WTC11 (cell line): ENCODE data around the gene NAA60. TPM values are rescaled to one million over a fixed set of nuclear protein-coding genes. Genes with fewer than 3 reads are reported as not detected.

ENCODE experiments used
- ATAC-seq: fragments of 200-7000 bp; cut with Tn5 transposase; 2 replicates; pipeline ENCODE4 v1.10.0; 2021; ENCODE audit warnings: mild to moderate bottlenecking, moderate library complexity
- CTCF ChIA-PET: fragments of 300-600 bp; sonication (Branson Sonifier 250); formaldehyde crosslinking; loops from one replicate; lab custom pipeline; 2021; ENCODE audit warnings: antibody characterized with exemption; lab: Charles Lee
- POLR2A ChIA-PET: fragments of 350-600 bp; sonication (Branson Sonifier 250); formaldehyde crosslinking; loops from one replicate; lab custom pipeline; 2021; ENCODE audit warnings: antibody characterized with exemption; lab: Charles Lee
- DNase-seq: peaks from one replicate; pipeline ENCODE4 v3.0.0; 2021; ENCODE audit warnings: low spot score
- H3K27ac Mint-ChIP-seq: 2 replicates; pipeline ENCODE4 v1.8.0; 2021; ENCODE audit warnings: mixed read lengths
- H3K27me3 Mint-ChIP-seq: 2 replicates; pipeline ENCODE4 v1.8.0; 2021; ENCODE audit warnings: low read depth, mild to moderate bottlenecking, moderate library complexity, mixed read lengths
- H3K36me3 Mint-ChIP-seq: 2 replicates; pipeline ENCODE4 v1.8.0; 2021; ENCODE audit warnings: mixed read lengths
- H3K4me1 Mint-ChIP-seq: 2 replicates; pipeline ENCODE4 v1.8.0; 2022; ENCODE audit warnings: mixed read lengths
- H3K4me3 Mint-ChIP-seq: 2 replicates; pipeline ENCODE4 v1.8.0; 2021; ENCODE audit warnings: mild to moderate bottlenecking, moderate library complexity, mixed read lengths
- H3K9me3 Mint-ChIP-seq: 2 replicates; pipeline ENCODE4 v1.8.0; 2021; ENCODE audit warnings: mixed read lengths
- GRHL2 ChIP-seq: fragments of 250-450 bp; sonication (Bioruptor Pico); IDR thresholded peaks from 2 replicates; pipeline ENCODE4 v1.8.0; 2022; ENCODE audit warnings: mild to moderate bottlenecking, moderate library complexity; ENCODE audit not compliant: insufficient replicate concordance, severe bottlenecking
- NFYB ChIP-seq: sonication (generic); formaldehyde crosslinking; conservative IDR thresholded peaks from 2 replicates; pipeline ENCODE4 v1.8.0; 2022; ENCODE audit warnings: low read depth, missing genetic modification reagents
- OVOL2 ChIP-seq: fragments of 250-450 bp; sonication (Bioruptor Pico); IDR thresholded peaks from 2 replicates; pipeline ENCODE4 v1.9.0; 2021; ENCODE audit warnings: mild to moderate bottlenecking, borderline replicate concordance
- ZNF416 ChIP-seq: fragments of 250-450 bp; sonication (Bioruptor Pico); IDR thresholded peaks from 2 replicates; pipeline ENCODE4 v1.9.0; 2021; ENCODE audit warnings: mild to moderate bottlenecking, inconsistent platforms
- total RNA-seq: library from RNA; stranded (reverse); gene quantifications from 3 replicates; pipeline ENCODE4 v1.2.3, GENCODE V29; 2021
- TF ChIP-seq, protein P1 (sequence below): sonication (generic); formaldehyde crosslinking; IDR thresholded peaks from 2 replicates; pipeline ENCODE4 v1.8.0; 2023; ENCODE audit warnings: missing genetic modification reagents, mild to moderate bottlenecking, borderline replicate concordance
- TF ChIP-seq, protein P2 (sequence below): sonication (generic); formaldehyde crosslinking; IDR thresholded peaks from 2 replicates; pipeline ENCODE4 v1.8.1; 2023; ENCODE audit warnings: mild to moderate bottlenecking, missing genetic modification reagents, borderline replicate concordance
- TF ChIP-seq, protein P3 (sequence below): fragments of 250-450 bp; sonication (Bioruptor Pico); IDR thresholded peaks from 2 replicates; pipeline ENCODE4 v1.9.0; 2021; ENCODE audit warnings: mild to moderate bottlenecking
- TF ChIP-seq, protein P4 (sequence below): sonication (generic); formaldehyde crosslinking; IDR thresholded peaks from 2 replicates; pipeline ENCODE4 v1.8.1; 2023; ENCODE audit warnings: mild to moderate bottlenecking, missing genetic modification reagents, moderate library complexity

Gene NAA60
- total RNA-seq, 1 experiment from 2014 or later: 50.3 TPM

DNA sequence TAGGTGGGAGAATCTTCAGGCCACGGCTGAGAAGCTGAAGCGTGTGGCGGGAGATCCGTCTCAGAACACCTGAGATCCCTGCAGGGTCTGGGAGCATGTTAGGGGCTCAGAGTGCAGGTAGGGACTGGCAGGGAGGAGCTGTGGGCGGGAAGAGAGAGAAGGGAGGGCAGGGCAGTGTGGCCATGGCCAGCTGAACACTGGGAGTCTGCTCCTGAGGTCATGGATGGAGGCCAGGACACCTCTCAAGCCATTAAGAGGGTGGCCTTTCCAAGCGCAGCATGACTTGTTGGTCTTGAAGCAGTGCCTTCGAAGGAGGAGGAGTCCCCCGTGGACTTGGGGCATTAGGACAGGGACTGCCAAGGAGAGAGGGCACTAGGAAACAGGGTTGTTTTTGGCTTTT is 23.7 kb downstream of the NAA60 start (continued):
- TF ChIP-seq, protein P1, sequence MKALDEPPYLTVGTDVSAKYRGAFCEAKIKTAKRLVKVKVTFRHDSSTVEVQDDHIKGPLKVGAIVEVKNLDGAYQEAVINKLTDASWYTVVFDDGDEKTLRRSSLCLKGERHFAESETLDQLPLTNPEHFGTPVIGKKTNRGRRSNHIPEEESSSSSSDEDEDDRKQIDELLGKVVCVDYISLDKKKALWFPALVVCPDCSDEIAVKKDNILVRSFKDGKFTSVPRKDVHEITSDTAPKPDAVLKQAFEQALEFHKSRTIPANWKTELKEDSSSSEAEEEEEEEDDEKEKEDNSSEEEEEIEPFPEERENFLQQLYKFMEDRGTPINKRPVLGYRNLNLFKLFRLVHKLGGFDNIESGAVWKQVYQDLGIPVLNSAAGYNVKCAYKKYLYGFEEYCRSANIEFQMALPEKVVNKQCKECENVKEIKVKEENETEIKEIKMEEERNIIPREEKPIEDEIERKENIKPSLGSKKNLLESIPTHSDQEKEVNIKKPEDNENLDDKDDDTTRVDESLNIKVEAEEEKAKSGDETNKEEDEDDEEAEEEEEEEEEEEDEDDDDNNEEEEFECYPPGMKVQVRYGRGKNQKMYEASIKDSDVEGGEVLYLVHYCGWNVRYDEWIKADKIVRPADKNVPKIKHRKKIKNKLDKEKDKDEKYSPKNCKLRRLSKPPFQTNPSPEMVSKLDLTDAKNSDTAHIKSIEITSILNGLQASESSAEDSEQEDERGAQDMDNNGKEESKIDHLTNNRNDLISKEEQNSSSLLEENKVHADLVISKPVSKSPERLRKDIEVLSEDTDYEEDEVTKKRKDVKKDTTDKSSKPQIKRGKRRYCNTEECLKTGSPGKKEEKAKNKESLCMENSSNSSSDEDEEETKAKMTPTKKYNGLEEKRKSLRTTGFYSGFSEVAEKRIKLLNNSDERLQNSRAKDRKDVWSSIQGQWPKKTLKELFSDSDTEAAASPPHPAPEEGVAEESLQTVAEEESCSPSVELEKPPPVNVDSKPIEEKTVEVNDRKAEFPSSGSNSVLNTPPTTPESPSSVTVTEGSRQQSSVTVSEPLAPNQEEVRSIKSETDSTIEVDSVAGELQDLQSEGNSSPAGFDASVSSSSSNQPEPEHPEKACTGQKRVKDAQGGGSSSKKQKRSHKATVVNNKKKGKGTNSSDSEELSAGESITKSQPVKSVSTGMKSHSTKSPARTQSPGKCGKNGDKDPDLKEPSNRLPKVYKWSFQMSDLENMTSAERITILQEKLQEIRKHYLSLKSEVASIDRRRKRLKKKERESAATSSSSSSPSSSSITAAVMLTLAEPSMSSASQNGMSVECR (CRISPR knock-in tag): no peak

DNA sequence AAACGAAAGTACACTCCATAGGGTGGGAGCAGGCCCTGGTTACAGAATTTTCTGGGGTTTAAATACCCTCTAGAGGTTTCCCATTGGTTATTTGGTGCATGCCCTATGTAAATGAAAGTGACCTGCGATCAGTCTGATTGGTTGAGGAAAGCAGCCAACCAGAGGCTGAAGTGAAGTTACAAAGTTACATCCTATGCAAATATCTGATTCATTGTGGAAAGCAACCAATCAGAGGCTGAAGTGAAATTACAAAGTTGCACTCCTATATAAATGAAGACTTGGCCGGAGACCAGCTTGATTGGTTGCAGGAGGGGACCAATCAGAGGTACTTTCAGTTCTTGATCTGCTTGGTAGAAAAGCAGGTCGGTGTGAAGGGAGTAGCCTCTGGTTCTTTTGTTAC is 24.4 kb downstream of the NAA60 start:
- POLR2A ChIA-PET: no interaction called here
- CTCF ChIA-PET: no interaction called here
- Mint-ChIP-seq H3K27ac (peak overlapping the region; percentile 54), H3K4me3 (no peak overlapping the region), H3K9me3 (no peaks in the 10 kb centered on the region), H3K4me1 (peaks cover 54% of the 10 kb centered on the region), H3K36me3 (peaks cover 13% of the 10 kb centered on the region; the same call in 1 of the 2 replicates), H3K27me3 (no peaks in the 10 kb centered on the region)
- DNase-seq: no peak
- ATAC-seq: no peak
- TF ChIP-seq NFYB (CRISPR knock-in tag) (0 out of 2 replicates have a peak, but pooled peaks have one; percentile 11), ZNF416 (CRISPR knock-in tag) (no peak), OVOL2 (CRISPR knock-in tag) (no peak), GRHL2 (CRISPR knock-in tag) (no peak)
- TF ChIP-seq, protein P2, sequence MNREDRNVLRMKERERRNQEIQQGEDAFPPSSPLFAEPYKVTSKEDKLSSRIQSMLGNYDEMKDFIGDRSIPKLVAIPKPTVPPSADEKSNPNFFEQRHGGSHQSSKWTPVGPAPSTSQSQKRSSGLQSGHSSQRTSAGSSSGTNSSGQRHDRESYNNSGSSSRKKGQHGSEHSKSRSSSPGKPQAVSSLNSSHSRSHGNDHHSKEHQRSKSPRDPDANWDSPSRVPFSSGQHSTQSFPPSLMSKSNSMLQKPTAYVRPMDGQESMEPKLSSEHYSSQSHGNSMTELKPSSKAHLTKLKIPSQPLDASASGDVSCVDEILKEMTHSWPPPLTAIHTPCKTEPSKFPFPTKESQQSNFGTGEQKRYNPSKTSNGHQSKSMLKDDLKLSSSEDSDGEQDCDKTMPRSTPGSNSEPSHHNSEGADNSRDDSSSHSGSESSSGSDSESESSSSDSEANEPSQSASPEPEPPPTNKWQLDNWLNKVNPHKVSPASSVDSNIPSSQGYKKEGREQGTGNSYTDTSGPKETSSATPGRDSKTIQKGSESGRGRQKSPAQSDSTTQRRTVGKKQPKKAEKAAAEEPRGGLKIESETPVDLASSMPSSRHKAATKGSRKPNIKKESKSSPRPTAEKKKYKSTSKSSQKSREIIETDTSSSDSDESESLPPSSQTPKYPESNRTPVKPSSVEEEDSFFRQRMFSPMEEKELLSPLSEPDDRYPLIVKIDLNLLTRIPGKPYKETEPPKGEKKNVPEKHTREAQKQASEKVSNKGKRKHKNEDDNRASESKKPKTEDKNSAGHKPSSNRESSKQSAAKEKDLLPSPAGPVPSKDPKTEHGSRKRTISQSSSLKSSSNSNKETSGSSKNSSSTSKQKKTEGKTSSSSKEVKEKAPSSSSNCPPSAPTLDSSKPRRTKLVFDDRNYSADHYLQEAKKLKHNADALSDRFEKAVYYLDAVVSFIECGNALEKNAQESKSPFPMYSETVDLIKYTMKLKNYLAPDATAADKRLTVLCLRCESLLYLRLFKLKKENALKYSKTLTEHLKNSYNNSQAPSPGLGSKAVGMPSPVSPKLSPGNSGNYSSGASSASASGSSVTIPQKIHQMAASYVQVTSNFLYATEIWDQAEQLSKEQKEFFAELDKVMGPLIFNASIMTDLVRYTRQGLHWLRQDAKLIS (CRISPR knock-in tag): no peak
- TF ChIP-seq, protein P3, sequence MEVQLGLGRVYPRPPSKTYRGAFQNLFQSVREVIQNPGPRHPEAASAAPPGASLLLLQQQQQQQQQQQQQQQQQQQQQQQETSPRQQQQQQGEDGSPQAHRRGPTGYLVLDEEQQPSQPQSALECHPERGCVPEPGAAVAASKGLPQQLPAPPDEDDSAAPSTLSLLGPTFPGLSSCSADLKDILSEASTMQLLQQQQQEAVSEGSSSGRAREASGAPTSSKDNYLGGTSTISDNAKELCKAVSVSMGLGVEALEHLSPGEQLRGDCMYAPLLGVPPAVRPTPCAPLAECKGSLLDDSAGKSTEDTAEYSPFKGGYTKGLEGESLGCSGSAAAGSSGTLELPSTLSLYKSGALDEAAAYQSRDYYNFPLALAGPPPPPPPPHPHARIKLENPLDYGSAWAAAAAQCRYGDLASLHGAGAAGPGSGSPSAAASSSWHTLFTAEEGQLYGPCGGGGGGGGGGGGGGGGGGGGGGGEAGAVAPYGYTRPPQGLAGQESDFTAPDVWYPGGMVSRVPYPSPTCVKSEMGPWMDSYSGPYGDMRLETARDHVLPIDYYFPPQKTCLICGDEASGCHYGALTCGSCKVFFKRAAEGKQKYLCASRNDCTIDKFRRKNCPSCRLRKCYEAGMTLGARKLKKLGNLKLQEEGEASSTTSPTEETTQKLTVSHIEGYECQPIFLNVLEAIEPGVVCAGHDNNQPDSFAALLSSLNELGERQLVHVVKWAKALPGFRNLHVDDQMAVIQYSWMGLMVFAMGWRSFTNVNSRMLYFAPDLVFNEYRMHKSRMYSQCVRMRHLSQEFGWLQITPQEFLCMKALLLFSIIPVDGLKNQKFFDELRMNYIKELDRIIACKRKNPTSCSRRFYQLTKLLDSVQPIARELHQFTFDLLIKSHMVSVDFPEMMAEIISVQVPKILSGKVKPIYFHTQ (CRISPR knock-in tag): no peak

DNA sequence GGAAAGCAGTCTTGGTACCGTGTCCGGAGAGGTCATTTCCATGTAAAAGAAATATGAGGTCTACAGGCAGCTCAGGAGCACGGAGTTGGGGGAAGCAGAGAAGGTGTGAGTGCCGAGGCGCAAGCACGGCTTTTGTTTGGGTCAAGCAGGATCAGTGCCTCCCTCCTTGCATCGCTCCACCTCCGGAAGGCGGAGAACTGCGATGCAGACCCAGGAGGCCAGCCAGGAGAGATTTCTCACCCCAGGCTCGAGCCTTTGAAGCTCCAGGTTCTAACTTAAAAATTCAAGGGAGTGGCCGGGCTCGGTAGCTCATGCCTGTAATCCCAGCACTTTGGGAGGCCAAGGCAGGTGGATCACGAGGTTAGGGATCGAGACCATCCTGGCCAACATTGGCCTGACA is 25.0 kb downstream of the NAA60 start:
- TF ChIP-seq, protein P4, sequence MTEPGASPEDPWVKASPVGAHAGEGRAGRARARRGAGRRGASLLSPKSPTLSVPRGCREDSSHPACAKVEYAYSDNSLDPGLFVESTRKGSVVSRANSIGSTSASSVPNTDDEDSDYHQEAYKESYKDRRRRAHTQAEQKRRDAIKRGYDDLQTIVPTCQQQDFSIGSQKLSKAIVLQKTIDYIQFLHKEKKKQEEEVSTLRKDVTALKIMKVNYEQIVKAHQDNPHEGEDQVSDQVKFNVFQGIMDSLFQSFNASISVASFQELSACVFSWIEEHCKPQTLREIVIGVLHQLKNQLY: no peak
- TF ChIP-seq, all 79 proteins: peak for 0
- H3K27ac Mint-ChIP-seq: peak overlapping the region; percentile 59
- peaks cover 54% of the 10 kb centered on the region for H3K4me1 Mint-ChIP-seq
- H3K9me3 Mint-ChIP-seq: no peaks in the 10 kb centered on the region
- peaks cover 13% of the 10 kb centered on the region; the same call in 1 of the 2 replicates for H3K36me3 Mint-ChIP-seq
- ChIA-PET POLR2A (no interaction called here), CTCF (no interaction called here)
- DNase-seq (no peak), ATAC-seq (peak; percentile 19; the same call in 1 of the 2 replicates)
- H3K4me3 Mint-ChIP-seq: peak overlapping the region; percentile 25; the same call in 1 of the 2 replicates
- no peaks in the 10 kb centered on the region for H3K27me3 Mint-ChIP-seq
